Osteoblast (primary cell): ENCODE measurements around the gene SLC39A2. TPM values are rescaled to one million over a fixed set of nuclear protein-coding genes. Genes with fewer than 3 reads are reported as not detected.
A peak's percentile ranks its signal among the peaks of the same experiment; 100 is the strongest.

ENCODE experiments used
- DNase-seq: peaks from one replicate; pipeline ENCODE4 v3.0.0; 2011; ENCODE audit warnings: low spot score, mixed read lengths; ENCODE audit not compliant: insufficient read length; ENCODE audit errors: missing footprints
- H2AFZ ChIP-seq: 2 replicates; pipeline ENCODE4 v1.6.0; 2011; ENCODE audit warnings: mild to moderate bottlenecking, low read length
- H3K27ac ChIP-seq: 2 replicates; pipeline ENCODE4 v1.5.1; 2011; ENCODE audit warnings: mild to moderate bottlenecking, low read depth, low read length, moderate library complexity
- H3K27me3 ChIP-seq: 2 replicates; pipeline ENCODE4 v1.6.0; 2012; ENCODE audit warnings: mild to moderate bottlenecking, control low read depth, inconsistent platforms, low read length, moderate library complexity; ENCODE audit not compliant: insufficient read depth
- H3K36me3 ChIP-seq: 2 replicates; pipeline ENCODE4 v1.5.1; 2011; ENCODE audit warnings: mild to moderate bottlenecking, low read length, control low read depth, moderate library complexity; ENCODE audit not compliant: insufficient read depth
- H3K4me1 ChIP-seq: 2 replicates; pipeline ENCODE4 v1.5.1; 2011; ENCODE audit warnings: mild to moderate bottlenecking, low read length, control low read depth, moderate library complexity; ENCODE audit not compliant: insufficient read depth
- H3K4me2 ChIP-seq: 2 replicates; pipeline ENCODE4 v1.6.0; 2011; ENCODE audit warnings: mild to moderate bottlenecking, low read length; ENCODE audit not compliant: insufficient read depth
- H3K4me3 ChIP-seq: fragments of 200-600 bp; sonication (generic); 3 replicates; pipeline ENCODE4 v1.5.1; 2012; ENCODE audit warnings: mild to moderate bottlenecking, low read length, inconsistent platforms; ENCODE audit not compliant: insufficient read depth
- H3K79me2 ChIP-seq: 2 replicates; pipeline ENCODE4 v1.6.0; 2012; ENCODE audit warnings: mild to moderate bottlenecking, low read length, control low read depth, inconsistent platforms; ENCODE audit not compliant: insufficient read depth
- H3K9me3 ChIP-seq: 2 replicates; pipeline ENCODE4 v1.5.1; 2011; ENCODE audit warnings: low read depth, low read length, control low read depth
- H4K20me1 ChIP-seq: 2 replicates; pipeline ENCODE4 v1.6.0; 2012; ENCODE audit warnings: mild to moderate bottlenecking, low read length, control low read depth; ENCODE audit not compliant: insufficient read depth
- total RNA-seq: library from RNA; depleted of rRNA; stranded (reverse); fragments of >200 nt; gene quantifications from 2 replicates; pipeline ENCODE4 v1.2.3, GENCODE V29; 2012
- TF ChIP-seq, protein P1 (sequence below): IDR thresholded peaks from 2 replicates; pipeline ENCODE4 v1.5.1; 2011; ENCODE audit warnings: mild to moderate bottlenecking, low read depth, low read length, moderate library complexity; ENCODE audit errors: extremely low read depth

SLC39A2 gene
- total RNA-seq, 1 donor = 0.72 TPM

GRCh38 chr14:20973501-20973900, 25.6 kb upstream of the SLC39A2 start:
- H2AFZ ChIP-seq = no peak overlapping the region
- H3K27me3 ChIP-seq = peaks cover 5% of the 10 kb centered on the region
- H3K79me2 ChIP-seq = no peaks in the 10 kb centered on the region
- H4K20me1 ChIP-seq = no peaks in the 10 kb centered on the region
- no peak overlapping the region for H3K27ac ChIP-seq
- H3K4me1 ChIP-seq = peaks cover 13% of the 10 kb centered on the region
- H3K36me3 ChIP-seq = no peaks in the 10 kb centered on the region
- H3K4me2 ChIP-seq = no peak overlapping the region
- H3K9me3 ChIP-seq = no peaks in the 10 kb centered on the region
- no peak overlapping the region for H3K4me3 ChIP-seq
- TF ChIP-seq, protein P1, sequence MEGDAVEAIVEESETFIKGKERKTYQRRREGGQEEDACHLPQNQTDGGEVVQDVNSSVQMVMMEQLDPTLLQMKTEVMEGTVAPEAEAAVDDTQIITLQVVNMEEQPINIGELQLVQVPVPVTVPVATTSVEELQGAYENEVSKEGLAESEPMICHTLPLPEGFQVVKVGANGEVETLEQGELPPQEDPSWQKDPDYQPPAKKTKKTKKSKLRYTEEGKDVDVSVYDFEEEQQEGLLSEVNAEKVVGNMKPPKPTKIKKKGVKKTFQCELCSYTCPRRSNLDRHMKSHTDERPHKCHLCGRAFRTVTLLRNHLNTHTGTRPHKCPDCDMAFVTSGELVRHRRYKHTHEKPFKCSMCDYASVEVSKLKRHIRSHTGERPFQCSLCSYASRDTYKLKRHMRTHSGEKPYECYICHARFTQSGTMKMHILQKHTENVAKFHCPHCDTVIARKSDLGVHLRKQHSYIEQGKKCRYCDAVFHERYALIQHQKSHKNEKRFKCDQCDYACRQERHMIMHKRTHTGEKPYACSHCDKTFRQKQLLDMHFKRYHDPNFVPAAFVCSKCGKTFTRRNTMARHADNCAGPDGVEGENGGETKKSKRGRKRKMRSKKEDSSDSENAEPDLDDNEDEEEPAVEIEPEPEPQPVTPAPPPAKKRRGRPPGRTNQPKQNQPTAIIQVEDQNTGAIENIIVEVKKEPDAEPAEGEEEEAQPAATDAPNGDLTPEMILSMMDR = no peak
- no peak for DNase-seq

- no peaks in the 10 kb centered on the region for H3K9me3 ChIP-seq
- H3K4me2 ChIP-seq = no peak overlapping the region
- H3K27me3 ChIP-seq = no peaks in the 10 kb centered on the region
- TF ChIP-seq, protein P1 = no peak
- no peaks in the 10 kb centered on the region for H3K36me3 ChIP-seq
- peaks cover 11% of the 10 kb centered on the region for H3K4me1 ChIP-seq
- H3K4me3 ChIP-seq = no peak overlapping the region
- H4K20me1 ChIP-seq = no peaks in the 10 kb centered on the region
- H2AFZ ChIP-seq = no peak overlapping the region
- no peak overlapping the region for H3K27ac ChIP-seq
- H3K79me2 ChIP-seq = no peaks in the 10 kb centered on the region
- peak; percentile 53 for DNase-seq
Measured at GRCh38 chr14:20976291-20976690, 22.8 kb upstream of the SLC39A2 start.

- Histone ChIP-seq H3K27me3 (no peaks in the 10 kb centered on the region), H3K79me2 (no peaks in the 10 kb centered on the region), H3K27ac (no peak overlapping the region), H3K4me2 (no peak overlapping the region), H4K20me1 (no peaks in the 10 kb centered on the region), H3K4me3 (no peak overlapping the region), H3K4me1 (peaks cover 6% of the 10 kb centered on the region), H3K36me3 (no peaks in the 10 kb centered on the region), H2AFZ (no peak overlapping the region), H3K9me3 (no peaks in the 10 kb centered on the region)
- DNase-seq = no peak
- TF ChIP-seq, protein P1 = no peak
Measured at GRCh38 chr14:20978687-20979086, 20.4 kb upstream of the SLC39A2 start.

- Histone ChIP-seq H3K36me3 (no peaks in the 10 kb centered on the region), H3K4me2 (no peak overlapping the region), H3K9me3 (no peaks in the 10 kb centered on the region), H3K4me1 (no peaks in the 10 kb centered on the region), H3K27ac (no peak overlapping the region), H2AFZ (no peak overlapping the region), H3K27me3 (no peaks in the 10 kb centered on the region), H3K79me2 (no peaks in the 10 kb centered on the region), H3K4me3 (no peak overlapping the region), H4K20me1 (no peaks in the 10 kb centered on the region)
- DNase-seq = no peak
- TF ChIP-seq, protein P1 = no peak
Measured at GRCh38 chr14:20980906-20981305, 18.2 kb upstream of the SLC39A2 start.
